Measurements from ENCODE around the gene PWWP2B.

PWWP2B gene

GRCh38 chr10:132392811-132393694 lies 3.9 kb upstream of the PWWP2B start:
- TF ChIP-seq YY1 (IDR thresholded peaks at IDR 0.05; ENCODE audit: low read depth) (no peak), EGR1 (IDR thresholded peaks at IDR 0.05) (no peak), FOXM1 (IDR thresholded peaks at IDR 0.05; ENCODE audit: borderline replicate concordance, low read depth) (no peak), REST (IDR thresholded peaks at IDR 0.05; ENCODE audit: low read depth) (no peak), CEBPB (IDR thresholded peaks at IDR 0.05) (no peak), EP300 (IDR thresholded peaks at IDR 0.05; ENCODE audit: borderline replicate concordance) (no peak), CREB1 (IDR thresholded peaks at IDR 0.05; ENCODE audit: low read depth) (no peak), TCF12 (IDR thresholded peaks at IDR 0.05; ENCODE audit: low read depth) (no peak), ZBTB7A (IDR thresholded peaks at IDR 0.05; ENCODE audit: low read depth) (no peak), RAD21 (IDR thresholded peaks at IDR 0.05; ENCODE audit: low read depth) (no peak), TEAD4 (IDR thresholded peaks at IDR 0.05) (no peak), NFIC (IDR thresholded peaks at IDR 0.05) (no peak), TAF1 (IDR thresholded peaks at IDR 0.05; ENCODE audit: low read depth) (no peak)
- TF ChIP-seq, protein P1, sequence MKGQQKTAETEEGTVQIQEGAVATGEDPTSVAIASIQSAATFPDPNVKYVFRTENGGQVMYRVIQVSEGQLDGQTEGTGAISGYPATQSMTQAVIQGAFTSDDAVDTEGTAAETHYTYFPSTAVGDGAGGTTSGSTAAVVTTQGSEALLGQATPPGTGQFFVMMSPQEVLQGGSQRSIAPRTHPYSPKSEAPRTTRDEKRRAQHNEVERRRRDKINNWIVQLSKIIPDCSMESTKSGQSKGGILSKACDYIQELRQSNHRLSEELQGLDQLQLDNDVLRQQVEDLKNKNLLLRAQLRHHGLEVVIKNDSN (IDR thresholded peaks at IDR 0.05), result no peak
- TF ChIP-seq, protein P2, sequence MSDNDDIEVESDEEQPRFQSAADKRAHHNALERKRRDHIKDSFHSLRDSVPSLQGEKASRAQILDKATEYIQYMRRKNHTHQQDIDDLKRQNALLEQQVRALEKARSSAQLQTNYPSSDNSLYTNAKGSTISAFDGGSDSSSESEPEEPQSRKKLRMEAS (IDR thresholded peaks at IDR 0.05), result no peak

DNA sequence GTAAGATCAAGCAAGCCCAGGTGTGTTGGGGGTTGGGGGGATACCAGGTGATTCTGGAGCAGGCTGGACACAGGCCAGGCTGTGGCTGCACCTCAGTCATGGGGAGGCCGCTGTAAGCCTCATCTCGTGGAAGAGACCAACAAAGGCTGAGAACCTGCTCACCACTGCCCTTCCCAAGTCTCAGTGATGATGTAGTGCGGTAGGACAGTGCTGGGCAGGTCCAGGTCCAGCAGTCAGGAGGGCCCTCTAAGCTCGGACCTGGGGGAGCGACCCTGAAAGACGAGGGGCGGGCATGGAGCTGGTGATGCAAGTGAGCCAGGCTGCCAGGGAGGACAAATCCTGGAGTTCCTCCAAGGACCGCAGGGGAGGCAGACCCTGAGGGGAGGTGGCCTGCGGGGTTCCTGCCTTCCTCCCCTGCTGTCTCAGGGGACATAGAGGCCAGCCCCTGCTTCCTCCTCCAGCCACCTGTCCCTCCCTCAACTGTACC lies 3.3 kb upstream of the PWWP2B start:
- TF ChIP-seq FOXM1 (IDR thresholded peaks at IDR 0.05; ENCODE audit: borderline replicate concordance, low read depth), result no peak
- TF ChIP-seq TAF1 (IDR thresholded peaks at IDR 0.05; ENCODE audit: low read depth), result no peak
- no peak for TF ChIP-seq CREB1 (IDR thresholded peaks at IDR 0.05; ENCODE audit: low read depth)
- no peak for TF ChIP-seq EGR1 (IDR thresholded peaks at IDR 0.05)
- TF ChIP-seq TCF12 (IDR thresholded peaks at IDR 0.05; ENCODE audit: low read depth), result no peak
- TF ChIP-seq, protein P2 (IDR thresholded peaks at IDR 0.05), result no peak
- no peak for TF ChIP-seq EP300 (IDR thresholded peaks at IDR 0.05; ENCODE audit: borderline replicate concordance)
- TF ChIP-seq YY1 (IDR thresholded peaks at IDR 0.05; ENCODE audit: low read depth), result no peak
- no peak for TF ChIP-seq CEBPB (IDR thresholded peaks at IDR 0.05)
- TF ChIP-seq RAD21 (IDR thresholded peaks at IDR 0.05; ENCODE audit: low read depth), result no peak
- TF ChIP-seq ZBTB7A (IDR thresholded peaks at IDR 0.05; ENCODE audit: low read depth), result no peak
- no peak for TF ChIP-seq TEAD4 (IDR thresholded peaks at IDR 0.05)
- TF ChIP-seq REST (IDR thresholded peaks at IDR 0.05; ENCODE audit: low read depth), result no peak
- TF ChIP-seq, protein P1 (IDR thresholded peaks at IDR 0.05), result no peak
- TF ChIP-seq NFIC (IDR thresholded peaks at IDR 0.05), result no peak

DNA sequence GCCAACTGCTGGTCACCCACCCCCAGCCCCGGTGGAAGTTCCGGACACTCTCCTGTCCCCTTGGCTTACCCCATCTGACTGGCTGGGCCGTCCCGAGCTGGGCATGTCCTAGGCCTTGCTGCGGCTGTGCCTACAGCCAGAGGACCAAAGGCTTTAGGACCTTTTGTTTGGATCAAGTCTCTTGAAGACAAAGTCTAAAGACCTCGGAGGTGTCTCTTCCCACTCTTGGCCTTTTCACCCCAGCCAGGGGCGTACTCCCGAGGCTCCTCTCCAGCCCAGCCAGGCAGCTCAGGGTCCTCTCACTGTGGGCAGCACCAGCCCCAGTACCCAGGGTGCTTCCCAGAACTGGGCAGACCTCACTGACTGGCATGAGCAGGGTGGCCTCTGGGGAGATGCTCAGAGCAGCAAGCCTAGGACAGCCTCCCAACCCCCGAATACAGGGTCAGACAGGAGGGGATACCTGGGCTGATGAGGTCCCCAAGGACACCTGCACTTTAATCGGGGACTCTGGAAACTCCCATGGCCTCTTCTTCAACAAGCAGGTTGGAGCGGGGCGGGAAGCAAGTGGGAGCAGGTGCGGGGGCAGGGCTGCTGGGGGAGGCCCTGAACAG lies 2.7 kb upstream of the PWWP2B start:
- TF ChIP-seq REST (IDR thresholded peaks at IDR 0.05; ENCODE audit: low read depth) (no peak), EP300 (IDR thresholded peaks at IDR 0.05; ENCODE audit: borderline replicate concordance) (no peak), CEBPB (IDR thresholded peaks at IDR 0.05) (no peak), RAD21 (IDR thresholded peaks at IDR 0.05; ENCODE audit: low read depth) (no peak), EGR1 (IDR thresholded peaks at IDR 0.05) (no peak), CREB1 (IDR thresholded peaks at IDR 0.05; ENCODE audit: low read depth) (no peak), FOXM1 (IDR thresholded peaks at IDR 0.05; ENCODE audit: borderline replicate concordance, low read depth) (no peak), TCF12 (IDR thresholded peaks at IDR 0.05; ENCODE audit: low read depth) (no peak), NFIC (IDR thresholded peaks at IDR 0.05) (no peak), TAF1 (IDR thresholded peaks at IDR 0.05; ENCODE audit: low read depth) (no peak), ZBTB7A (IDR thresholded peaks at IDR 0.05; ENCODE audit: low read depth) (no peak), YY1 (IDR thresholded peaks at IDR 0.05; ENCODE audit: low read depth) (no peak), TEAD4 (IDR thresholded peaks at IDR 0.05) (no peak)
- TF ChIP-seq, protein P2 (IDR thresholded peaks at IDR 0.05), result no peak
- TF ChIP-seq, protein P1 (IDR thresholded peaks at IDR 0.05), result no peak

Data from Ishikawa (cell line).